GM12865 (cell line): ENCODE results near the gene RALGPS1.

Source experiments
- DNase-seq: peaks from one replicate; pipeline ENCODE4 v3.0.0; 2010; ENCODE audit warnings: low read depth
- H3K4me3 ChIP-seq: 2 replicates; pipeline ENCODE4 v1.5.1; 2011; ENCODE audit warnings: mild to moderate bottlenecking, low read depth, low read length, control low read depth
- CTCF ChIP-seq: IDR thresholded peaks from 2 replicates; pipeline ENCODE4 v1.5.1; 2011; ENCODE audit warnings: low read length, control low read depth, low read depth, inconsistent platforms; ENCODE audit not compliant: insufficient read depth; ENCODE audit errors: missing control alignments

Gene RALGPS1

GRCh38 chr9:127158786-127159324, 244.3 kb downstream of the RALGPS1 start:
- no peak for DNase-seq
- no peak overlapping the region for H3K4me3 ChIP-seq
- no peak for TF ChIP-seq CTCF

- TF ChIP-seq CTCF = no peak
- no peak overlapping the region for H3K4me3 ChIP-seq
- DNase-seq = no peak
Measured at GRCh38 chr9:127159325-127159801, 244.8 kb downstream of the RALGPS1 start.

- TF ChIP-seq CTCF = no peak
- no peak overlapping the region for H3K4me3 ChIP-seq
- no peak for DNase-seq
Measured at GRCh38 chr9:127159949-127160610, 245.5 kb downstream of the RALGPS1 start.

GRCh38 chr9:127161081-127161624, 246.6 kb downstream of the RALGPS1 start:
- H3K4me3 ChIP-seq = no peak overlapping the region
- no peak for TF ChIP-seq CTCF
- no peak for DNase-seq

DNA sequence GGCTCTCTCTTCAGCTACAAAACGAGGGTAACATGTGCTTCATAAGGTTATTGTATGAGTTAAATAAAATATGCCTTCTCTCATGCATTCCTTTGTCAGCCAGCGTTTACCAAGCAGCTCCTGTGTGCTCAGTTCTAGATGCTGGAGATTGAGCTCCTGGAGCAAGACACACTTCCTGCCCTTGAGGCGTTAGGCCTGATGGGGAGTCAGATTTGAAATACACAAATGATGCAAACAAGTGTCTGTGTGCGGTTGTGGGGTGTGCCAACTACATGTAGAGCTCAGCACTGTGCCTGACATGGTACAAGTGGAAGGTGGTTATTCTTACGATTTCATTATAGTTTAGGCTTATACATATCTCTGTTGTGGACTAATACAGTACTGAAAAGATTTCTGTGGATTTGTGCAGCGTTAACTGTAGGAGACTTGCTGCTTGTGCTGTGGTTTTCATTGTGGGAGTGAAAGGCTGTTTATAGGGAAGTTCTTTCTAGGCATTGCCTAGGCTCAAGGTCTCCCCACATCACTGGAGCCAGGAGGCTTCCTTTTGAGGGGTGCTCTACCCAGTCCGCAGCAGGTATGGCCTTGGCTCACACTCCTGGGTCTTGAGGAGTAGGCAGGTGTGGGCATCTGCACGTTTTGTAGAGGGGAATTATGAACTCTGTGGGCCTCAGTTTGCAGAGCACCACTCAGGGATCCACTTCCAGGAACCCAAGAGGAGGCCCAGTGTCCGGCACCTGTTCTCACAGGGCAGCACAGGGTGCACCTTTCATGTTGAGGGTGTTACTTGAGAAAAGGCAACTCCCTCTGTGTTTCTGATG, 247.7 kb downstream of the RALGPS1 start:
- DNase-seq = peak; percentile 44
- no peak for TF ChIP-seq CTCF
- H3K4me3 ChIP-seq = no peak overlapping the region

GRCh38 chr9:127162864-127163365, 248.3 kb downstream of the RALGPS1 start:
- no peak for DNase-seq
- no peak overlapping the region for H3K4me3 ChIP-seq
- no peak for TF ChIP-seq CTCF
